Diencephalon (tissue), 1 donor: Measurements from ENCODE around the gene DNAJB4. TPM values are rescaled to one million over a fixed set of nuclear protein-coding genes. Genes with fewer than 3 reads are reported as not detected.

Source experiments
- small RNA-seq: library from RNA; depleted of rRNA; stranded (forward); fragments of <200 nt; gene quantifications from one replicate; pipeline ENCODE3, GENCODE V24; 2014
- total RNA-seq: library from RNA; depleted of rRNA; stranded (reverse); fragments of >200 nt; gene quantifications from one replicate; pipeline ENCODE4 v1.2.3, GENCODE V29; 2014

Gene DNAJB4
- total RNA-seq = 61.4 TPM

DNA sequence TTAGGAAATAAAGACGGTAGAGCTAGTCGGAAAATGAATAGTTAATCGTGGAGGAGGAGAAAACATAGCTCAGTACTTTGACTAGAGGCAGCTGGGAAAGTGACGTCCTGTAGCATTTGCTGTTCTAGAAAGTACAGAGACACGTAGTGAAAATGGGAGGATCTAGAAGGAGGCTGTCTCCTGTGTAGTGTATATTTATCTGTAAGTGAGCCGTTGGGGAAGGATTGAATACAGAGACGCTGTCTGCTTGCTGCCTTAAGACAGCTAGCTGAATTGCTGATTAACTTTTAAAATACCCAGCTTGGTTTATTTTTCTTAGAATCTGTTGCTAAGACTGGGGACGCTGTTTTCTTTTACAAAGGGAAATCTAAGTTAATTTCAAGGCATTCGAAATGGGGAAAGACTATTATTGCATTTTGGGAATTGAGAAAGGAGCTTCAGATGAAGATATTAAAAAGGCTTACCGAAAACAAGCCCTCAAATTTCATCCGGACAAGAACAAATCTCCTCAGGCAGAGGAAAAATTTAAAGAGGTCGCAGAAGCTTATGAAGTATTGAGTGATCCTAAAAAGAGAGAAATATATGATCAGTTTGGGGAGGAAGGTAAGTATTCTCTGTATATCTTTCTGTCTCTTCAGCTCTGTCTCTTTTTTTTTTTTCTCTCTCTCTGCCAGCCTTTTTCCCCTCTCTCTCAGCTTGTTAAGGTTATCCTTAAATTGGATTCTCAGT, at the start of gene DNAJB4:
TSS of gene DNAJB4 (plus strand) at position 221 of the 729 bp plus-strand sequence. CDS start at position 393, 172 bp downstream.

DNA sequence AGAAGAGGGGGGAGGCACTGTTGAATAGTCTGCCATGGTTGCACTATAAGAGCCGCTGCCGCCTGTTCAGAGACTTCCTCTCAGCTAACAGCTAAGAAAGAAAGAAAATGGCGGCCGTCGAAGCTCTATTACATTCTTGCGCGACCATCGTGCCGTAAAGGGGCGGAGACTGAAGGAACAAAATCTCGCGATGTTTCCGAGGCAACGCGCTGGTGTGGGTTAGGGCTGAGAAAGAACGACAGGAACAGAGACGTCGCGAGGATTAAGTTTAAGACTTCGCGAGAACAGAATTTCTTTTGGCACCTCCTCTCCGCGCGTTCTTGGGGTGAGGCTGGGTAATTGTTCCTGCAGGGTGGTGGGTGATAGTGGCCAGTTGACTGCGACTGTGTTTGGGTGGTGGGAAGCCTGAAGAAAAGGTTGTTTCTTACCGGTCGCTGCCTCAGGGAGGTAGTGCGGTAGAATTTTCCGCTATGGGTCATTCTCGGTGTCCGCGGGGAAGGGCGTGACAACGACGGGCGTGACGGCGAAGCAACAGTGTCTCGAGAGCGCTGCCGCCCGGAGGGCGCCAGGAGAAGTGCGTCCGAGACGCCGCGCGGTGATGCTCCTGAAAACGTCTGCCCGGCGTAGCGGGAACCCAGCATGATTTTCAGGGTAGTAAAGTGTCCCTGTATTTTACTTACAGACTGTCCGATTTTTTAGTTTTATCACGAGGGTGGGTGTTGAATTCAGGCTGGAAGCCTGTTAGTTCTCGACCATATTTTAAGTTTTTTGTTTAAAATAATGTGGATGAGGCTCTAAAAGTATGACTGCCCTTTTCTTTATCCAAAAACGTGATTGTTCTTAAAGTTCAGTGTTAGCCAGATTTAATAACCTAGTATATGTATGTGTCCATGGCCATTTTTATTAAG, 25.5 kb upstream of the DNAJB4 start, which contains the start of gene FUBP1:
TSS of gene FUBP1 (minus strand) at position 104 of the 908 bp plus-strand sequence. CDS start at position 36, 68 bp downstream.

DNA sequence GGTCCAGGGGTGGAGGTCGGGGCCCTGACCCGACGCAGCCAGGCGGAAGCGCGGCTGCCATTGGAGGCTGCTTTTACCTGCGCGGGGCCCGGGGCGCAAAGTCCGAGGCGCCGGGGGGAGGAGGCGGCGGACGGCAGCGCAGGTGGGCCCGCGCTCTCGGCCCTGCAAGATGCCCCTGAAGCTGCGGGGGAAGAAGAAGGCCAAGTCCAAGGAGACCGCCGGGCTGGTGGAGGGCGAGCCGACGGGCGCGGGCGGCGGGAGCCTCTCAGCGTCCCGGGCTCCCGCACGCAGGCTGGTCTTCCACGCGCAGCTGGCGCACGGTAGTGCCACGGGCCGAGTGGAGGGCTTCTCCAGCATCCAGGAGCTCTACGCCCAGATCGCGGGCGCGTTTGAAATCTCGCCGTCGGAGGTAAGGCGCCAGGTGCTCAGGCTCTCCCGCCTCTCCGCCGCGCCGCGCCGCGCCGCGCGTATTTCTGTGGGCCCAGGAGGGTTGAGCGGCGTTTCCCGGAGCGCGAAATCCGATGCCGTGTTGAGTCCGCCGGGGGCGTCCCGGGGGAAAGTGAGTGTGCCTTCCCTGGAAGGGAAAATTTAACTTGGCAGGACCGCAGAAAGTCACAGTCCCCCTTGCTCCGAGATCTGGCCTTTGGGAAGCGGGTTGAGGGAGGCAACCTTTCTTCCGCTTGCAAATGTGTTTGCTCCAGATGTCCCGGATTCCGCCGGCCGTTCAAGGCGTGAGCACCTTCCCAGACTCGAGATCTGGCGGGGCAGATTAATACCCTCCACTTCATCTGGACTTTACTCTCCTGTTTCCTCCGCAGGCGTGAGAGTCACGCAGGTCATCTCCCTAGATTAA, 41.4 kb downstream of the DNAJB4 start, which contains the start of gene GIPC2:
TSS of gene GIPC2 (plus strand) at position 41 of the 853 bp plus-strand sequence. CDS start at position 170, 129 bp downstream.

Small RNA genes within 50 kb of the gene (small RNA-seq; reads per million reads assigned to genes)
- 1.9 reads per million, percentile 86 among the genes with 10 or more reads in this experiment for gene AC103591.3

Other genes starting within 250 kb of the DNAJB4 start
- gene USP33, start 245.1 kb upstream of the DNAJB4 start, total RNA-seq = 189 TPM
- 31.8 TPM for gene MIGA1, start 225.3 kb upstream of the DNAJB4 start, total RNA-seq
- gene NEXN, start 116.3 kb upstream of the DNAJB4 start, total RNA-seq = 1.2 TPM
- gene FUBP1, start 25.9 kb upstream of the DNAJB4 start, total RNA-seq = 263 TPM
- 0.46 TPM for gene GIPC2, start 41.0 kb downstream of the DNAJB4 start, total RNA-seq